ENCODE results near the gene ARHGAP8.

DNA sequence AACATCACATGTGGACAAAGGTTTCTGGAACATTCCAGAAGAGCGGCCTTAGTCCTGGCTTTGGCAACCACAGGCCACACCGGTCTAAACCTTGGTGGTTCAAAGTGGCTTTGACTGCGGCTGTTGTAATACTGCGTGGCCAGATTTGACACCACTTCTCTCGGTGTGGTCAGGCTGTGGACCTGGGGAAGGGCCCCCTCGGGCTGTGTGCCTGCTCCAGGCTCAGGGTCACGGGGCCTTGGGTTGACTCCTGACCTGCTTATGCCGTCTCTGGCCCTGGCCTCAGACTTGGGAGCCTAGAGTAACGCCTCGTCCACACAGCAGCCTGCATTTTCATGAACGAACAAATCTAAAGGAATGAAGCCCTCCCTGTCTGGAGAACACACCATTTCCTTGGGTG is 139.4 kb downstream of the ARHGAP8 start:
- TF ChIP-seq, protein P1, sequence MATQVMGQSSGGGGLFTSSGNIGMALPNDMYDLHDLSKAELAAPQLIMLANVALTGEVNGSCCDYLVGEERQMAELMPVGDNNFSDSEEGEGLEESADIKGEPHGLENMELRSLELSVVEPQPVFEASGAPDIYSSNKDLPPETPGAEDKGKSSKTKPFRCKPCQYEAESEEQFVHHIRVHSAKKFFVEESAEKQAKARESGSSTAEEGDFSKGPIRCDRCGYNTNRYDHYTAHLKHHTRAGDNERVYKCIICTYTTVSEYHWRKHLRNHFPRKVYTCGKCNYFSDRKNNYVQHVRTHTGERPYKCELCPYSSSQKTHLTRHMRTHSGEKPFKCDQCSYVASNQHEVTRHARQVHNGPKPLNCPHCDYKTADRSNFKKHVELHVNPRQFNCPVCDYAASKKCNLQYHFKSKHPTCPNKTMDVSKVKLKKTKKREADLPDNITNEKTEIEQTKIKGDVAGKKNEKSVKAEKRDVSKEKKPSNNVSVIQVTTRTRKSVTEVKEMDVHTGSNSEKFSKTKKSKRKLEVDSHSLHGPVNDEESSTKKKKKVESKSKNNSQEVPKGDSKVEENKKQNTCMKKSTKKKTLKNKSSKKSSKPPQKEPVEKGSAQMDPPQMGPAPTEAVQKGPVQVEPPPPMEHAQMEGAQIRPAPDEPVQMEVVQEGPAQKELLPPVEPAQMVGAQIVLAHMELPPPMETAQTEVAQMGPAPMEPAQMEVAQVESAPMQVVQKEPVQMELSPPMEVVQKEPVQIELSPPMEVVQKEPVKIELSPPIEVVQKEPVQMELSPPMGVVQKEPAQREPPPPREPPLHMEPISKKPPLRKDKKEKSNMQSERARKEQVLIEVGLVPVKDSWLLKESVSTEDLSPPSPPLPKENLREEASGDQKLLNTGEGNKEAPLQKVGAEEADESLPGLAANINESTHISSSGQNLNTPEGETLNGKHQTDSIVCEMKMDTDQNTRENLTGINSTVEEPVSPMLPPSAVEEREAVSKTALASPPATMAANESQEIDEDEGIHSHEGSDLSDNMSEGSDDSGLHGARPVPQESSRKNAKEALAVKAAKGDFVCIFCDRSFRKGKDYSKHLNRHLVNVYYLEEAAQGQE (IDR thresholded peaks at IDR 0.05; ENCODE audit: insufficient replicate concordance, low read depth): no peak
- TF ChIP-seq, protein P2, sequence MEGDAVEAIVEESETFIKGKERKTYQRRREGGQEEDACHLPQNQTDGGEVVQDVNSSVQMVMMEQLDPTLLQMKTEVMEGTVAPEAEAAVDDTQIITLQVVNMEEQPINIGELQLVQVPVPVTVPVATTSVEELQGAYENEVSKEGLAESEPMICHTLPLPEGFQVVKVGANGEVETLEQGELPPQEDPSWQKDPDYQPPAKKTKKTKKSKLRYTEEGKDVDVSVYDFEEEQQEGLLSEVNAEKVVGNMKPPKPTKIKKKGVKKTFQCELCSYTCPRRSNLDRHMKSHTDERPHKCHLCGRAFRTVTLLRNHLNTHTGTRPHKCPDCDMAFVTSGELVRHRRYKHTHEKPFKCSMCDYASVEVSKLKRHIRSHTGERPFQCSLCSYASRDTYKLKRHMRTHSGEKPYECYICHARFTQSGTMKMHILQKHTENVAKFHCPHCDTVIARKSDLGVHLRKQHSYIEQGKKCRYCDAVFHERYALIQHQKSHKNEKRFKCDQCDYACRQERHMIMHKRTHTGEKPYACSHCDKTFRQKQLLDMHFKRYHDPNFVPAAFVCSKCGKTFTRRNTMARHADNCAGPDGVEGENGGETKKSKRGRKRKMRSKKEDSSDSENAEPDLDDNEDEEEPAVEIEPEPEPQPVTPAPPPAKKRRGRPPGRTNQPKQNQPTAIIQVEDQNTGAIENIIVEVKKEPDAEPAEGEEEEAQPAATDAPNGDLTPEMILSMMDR (IDR thresholded peaks at IDR 0.05; ENCODE audit: insufficient read depth, low read length): no peak
- TF ChIP-seq POLR2AphosphoS5 (IDR thresholded peaks at IDR 0.05; ENCODE audit: low read depth) (no peak), GABPA (IDR thresholded peaks at IDR 0.05; ENCODE audit: low read depth) (no peak)

All from HL-60 (cell line).